DND-41 (cell line): ENCODE results near the gene RASGRP4.
A peak's percentile ranks its signal among the peaks of the same experiment; 100 is the strongest.

Experiments
- EZH2 ChIP-seq: IDR thresholded peaks from 3 replicates; pipeline ENCODE4 v1.6.1; 2012; ENCODE audit warnings: borderline replicate concordance, low read depth, mild to moderate bottlenecking, moderate library complexity, low read length, inconsistent platforms; ENCODE audit not compliant: severe bottlenecking
- TF ChIP-seq, protein P1 (sequence below): IDR thresholded peaks from 2 replicates; pipeline ENCODE4 v1.5.1; 2012; ENCODE audit warnings: borderline replicate concordance, low read length, moderate library complexity, mild to moderate bottlenecking; ENCODE audit not compliant: poor library complexity, severe bottlenecking; ENCODE audit errors: extremely low read depth

DNA sequence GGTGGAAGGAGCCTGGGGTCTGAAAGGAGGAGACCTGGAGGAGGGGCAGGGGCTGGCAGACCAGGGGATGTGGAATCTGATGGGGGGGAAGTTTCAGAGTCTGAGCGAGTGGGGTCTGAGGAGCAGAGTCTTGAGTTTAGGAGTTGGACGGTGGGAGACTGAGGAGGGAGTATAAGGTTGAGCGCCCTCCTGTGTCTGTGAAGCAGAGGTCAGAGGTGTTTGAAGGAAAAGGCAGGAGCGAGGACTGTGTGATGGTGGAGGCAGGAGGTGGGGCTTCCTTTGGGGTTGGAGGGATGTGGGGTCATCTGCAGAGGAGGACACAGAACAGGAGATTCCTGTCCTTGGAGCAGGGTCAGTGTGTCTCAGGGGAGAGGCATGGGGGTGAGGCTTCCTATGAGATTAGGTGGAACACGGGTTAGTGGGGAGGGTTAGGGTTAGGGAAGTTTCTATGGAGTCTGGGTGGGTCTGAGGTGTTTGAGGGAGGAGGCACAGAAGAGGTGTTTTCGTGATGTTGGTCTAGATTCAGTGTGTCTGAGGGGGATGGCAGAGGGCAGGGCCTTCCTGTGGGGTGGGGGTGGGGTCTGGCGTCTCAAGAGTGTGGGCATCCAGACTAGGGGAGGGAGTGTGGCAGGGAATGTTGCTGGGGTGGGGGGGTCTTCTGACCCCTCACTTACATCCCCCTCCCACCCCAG, 15.8 kb upstream of the RASGRP4 start:
- TF ChIP-seq, protein P1, sequence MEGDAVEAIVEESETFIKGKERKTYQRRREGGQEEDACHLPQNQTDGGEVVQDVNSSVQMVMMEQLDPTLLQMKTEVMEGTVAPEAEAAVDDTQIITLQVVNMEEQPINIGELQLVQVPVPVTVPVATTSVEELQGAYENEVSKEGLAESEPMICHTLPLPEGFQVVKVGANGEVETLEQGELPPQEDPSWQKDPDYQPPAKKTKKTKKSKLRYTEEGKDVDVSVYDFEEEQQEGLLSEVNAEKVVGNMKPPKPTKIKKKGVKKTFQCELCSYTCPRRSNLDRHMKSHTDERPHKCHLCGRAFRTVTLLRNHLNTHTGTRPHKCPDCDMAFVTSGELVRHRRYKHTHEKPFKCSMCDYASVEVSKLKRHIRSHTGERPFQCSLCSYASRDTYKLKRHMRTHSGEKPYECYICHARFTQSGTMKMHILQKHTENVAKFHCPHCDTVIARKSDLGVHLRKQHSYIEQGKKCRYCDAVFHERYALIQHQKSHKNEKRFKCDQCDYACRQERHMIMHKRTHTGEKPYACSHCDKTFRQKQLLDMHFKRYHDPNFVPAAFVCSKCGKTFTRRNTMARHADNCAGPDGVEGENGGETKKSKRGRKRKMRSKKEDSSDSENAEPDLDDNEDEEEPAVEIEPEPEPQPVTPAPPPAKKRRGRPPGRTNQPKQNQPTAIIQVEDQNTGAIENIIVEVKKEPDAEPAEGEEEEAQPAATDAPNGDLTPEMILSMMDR = peak; percentile 26
- TF ChIP-seq EZH2 = no peak
